GM12865 (cell line): ENCODE data around the gene ERC1.

ENCODE experiments used
- DNase-seq: peaks from one replicate; pipeline ENCODE4 v3.0.0; 2010; ENCODE audit warnings: low read depth
- H3K4me3 ChIP-seq: 2 replicates; pipeline ENCODE4 v1.5.1; 2011; ENCODE audit warnings: mild to moderate bottlenecking, low read depth, low read length, control low read depth
- TF ChIP-seq, protein P1 (sequence below): IDR thresholded peaks from 2 replicates; pipeline ENCODE4 v1.5.1; 2011; ENCODE audit warnings: low read length, control low read depth, low read depth, inconsistent platforms; ENCODE audit not compliant: insufficient read depth; ENCODE audit errors: missing control alignments

ERC1 gene

DNA sequence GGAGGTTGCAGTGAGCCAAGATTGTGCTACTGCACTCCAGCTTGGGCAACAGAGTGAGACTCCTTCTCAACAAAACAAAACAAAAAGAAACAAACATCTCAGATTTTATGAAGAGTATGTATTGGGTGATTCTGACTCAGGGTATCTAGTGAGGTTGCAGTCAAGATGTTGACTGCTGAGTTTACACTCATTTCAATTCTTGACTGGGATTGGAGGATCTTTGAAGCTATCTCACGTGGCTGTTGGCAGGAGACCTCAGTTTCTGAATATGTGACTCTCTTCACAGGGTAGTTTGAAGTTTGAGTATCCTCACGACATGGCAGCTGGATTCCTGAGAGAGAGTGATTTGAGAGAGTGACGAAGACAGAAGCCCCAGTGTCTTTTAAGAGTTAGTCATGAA is 29.4 kb downstream of the ERC1 start:
- TF ChIP-seq, protein P1, sequence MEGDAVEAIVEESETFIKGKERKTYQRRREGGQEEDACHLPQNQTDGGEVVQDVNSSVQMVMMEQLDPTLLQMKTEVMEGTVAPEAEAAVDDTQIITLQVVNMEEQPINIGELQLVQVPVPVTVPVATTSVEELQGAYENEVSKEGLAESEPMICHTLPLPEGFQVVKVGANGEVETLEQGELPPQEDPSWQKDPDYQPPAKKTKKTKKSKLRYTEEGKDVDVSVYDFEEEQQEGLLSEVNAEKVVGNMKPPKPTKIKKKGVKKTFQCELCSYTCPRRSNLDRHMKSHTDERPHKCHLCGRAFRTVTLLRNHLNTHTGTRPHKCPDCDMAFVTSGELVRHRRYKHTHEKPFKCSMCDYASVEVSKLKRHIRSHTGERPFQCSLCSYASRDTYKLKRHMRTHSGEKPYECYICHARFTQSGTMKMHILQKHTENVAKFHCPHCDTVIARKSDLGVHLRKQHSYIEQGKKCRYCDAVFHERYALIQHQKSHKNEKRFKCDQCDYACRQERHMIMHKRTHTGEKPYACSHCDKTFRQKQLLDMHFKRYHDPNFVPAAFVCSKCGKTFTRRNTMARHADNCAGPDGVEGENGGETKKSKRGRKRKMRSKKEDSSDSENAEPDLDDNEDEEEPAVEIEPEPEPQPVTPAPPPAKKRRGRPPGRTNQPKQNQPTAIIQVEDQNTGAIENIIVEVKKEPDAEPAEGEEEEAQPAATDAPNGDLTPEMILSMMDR, result no peak
- DNase-seq, result no peak
- no peak overlapping the region for H3K4me3 ChIP-seq

DNA sequence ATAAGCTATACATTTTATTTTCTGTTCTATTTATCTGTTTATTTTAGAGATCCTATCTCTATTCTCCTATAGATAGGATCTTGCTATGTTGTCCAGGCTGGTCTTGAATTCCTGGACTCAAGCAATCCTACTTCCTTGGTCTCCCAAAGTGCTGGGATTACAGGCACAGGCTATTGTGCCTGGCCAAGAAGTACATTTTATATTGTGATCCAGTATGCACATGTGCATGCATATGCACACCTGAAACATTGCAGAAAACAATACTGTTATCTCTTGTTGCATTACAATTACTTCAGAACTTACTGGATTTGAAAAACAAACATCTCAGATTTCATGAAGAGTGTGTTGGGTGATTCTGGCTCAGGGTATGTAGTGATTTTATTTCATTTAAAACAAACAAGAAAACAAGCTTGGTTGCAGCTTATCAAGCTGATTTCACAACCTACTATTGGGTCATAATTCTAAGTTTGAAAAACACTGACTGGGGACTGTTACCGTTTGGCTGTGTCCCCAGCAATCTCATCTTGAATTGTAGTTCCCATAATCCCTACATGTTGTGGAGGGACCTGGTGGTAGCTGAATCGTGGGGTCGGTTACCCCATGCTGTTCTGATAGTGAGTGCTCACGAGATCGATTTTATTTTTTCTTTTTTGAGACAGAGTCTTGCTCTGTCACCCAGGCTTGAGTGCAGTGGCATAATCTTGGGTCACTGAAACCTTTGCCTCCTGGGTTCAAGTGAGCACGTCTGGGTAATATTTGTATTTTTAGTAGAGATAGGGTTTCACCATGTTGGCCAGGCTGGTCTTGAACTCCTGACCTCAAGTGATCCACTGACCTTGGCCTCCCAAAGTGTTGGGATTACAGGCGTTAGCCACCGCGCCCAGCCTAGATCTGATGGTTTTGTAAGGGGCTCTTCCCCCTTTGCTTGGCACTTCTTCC is 31.3 kb downstream of the ERC1 start:
- no peak for DNase-seq
- no peak overlapping the region for H3K4me3 ChIP-seq
- TF ChIP-seq, protein P1, result no peak

DNA sequence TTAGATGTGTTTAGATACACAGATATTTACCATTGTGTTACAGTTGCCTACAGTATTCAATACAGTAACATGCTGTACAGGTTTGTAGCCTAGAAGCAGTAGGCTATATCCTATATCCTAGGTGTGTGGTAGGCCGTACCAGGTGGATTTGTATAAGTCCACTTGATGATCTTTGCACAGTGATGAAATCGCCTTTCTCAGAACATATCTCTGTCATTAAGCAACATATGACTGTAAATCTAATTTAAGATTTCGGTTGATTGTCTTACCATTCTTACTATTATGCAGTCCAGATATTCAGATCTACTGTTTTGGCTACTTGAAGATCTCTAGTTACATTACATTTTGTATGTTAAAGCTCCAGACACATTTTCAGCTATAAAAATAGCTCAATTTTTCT is 39.8 kb downstream of the ERC1 start:
- DNase-seq, result no peak
- TF ChIP-seq, protein P1, result no peak
- H3K4me3 ChIP-seq, result no peak overlapping the region

DNA sequence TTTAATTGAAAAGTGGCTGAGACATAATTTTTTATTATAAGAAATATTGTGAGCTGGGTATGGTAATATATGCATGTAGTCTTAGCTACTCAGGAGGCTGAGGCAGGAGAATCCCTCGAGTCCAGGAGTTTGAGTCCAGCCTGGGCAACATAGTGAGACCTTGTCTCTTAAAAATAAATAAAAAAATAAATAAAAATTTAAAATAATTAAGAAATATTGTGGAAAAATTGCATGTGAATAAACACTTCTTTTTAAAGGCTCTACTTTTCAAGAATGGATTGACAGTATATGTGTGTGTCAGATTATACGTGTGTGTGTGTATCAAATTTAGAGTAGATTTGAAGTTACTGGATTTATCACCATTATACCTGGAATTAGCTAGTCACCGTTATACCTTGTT is 43.2 kb downstream of the ERC1 start:
- DNase-seq, result no peak
- no peak overlapping the region for H3K4me3 ChIP-seq
- TF ChIP-seq, protein P1, result no peak

DNA sequence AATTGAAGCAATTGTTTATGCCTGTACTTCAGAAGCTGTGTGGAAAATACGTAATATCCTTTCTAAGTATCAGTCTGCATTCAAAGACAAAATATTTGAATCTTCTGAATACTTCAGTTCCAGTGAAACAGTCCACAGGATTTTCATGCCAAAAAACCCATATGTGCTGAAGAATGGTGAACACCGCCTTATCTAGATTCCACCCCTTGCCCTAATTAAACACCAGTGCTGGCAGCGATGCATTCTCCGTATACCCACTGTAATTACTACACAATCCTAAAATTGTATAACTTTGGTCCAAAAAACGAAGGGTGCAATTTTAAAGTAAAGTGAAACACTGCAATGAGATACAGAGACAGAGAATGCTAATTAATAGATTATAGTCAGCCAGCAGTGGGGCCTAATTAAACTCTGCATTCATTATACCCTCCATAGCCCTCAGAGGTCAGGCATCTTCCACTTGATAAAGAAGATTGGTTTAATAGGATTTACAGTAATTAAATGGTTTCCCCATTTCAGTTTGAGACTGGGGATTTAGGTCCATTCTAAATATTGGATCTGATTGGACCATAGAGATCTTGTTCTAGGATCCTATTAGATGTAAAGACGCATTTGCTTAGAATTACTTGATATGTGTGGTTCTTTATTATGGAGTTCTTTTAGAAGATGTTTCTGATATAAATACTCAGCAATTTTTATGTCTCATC is 43.9 kb downstream of the ERC1 start:
- TF ChIP-seq, protein P1, result no peak
- no peak for DNase-seq
- no peak overlapping the region for H3K4me3 ChIP-seq

DNA sequence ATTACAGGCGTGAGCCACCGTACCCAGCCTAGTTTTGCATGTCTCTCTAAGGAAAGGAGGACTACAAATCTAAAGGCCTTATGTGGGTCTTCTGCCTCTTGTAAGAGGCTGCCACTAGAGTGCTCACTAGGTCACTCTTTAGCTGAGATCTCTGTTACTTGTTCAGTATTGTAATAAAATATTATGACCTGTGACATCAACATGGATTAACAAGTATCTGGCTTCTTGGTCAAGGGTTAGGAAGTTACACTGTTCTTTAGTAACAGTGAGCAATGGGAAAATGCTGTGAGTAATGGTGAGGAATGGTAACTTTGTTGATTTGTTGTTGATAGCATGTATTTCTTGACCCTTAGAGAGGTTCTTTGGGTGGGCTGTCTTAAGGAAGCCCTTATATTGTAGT is 50.5 kb downstream of the ERC1 start:
- TF ChIP-seq, protein P1, result no peak
- H3K4me3 ChIP-seq, result no peak overlapping the region
- DNase-seq, result no peak
